GM12878 (cell line): Measurements from ENCODE around the gene LOX. TPM values are rescaled to one million over a fixed set of nuclear protein-coding genes. Genes with fewer than 3 reads are reported as not detected.

Source experiments
- ATAC-seq: fragments of 200-7000 bp; cut with Tn5 transposase; 3 replicates; pipeline ENCODE4 v1.9.1; 2020; ENCODE audit warnings: mild to moderate bottlenecking, moderate library complexity
- BruUV-seq: library from RNA; stranded (reverse); fragments of 400-500 nt; replicated peaks from 2 replicates; lab custom pipeline; 2021; lab: Mats Ljungman, UMichigan
- CTCF ChIA-PET: fragments of 300-600 bp; sonication (Branson Sonifier 250); formaldehyde crosslinking; extraction: SDS; loops from one replicate; lab custom pipeline; 2021; ENCODE audit warnings: inconsistent platforms; lab: Yijun Ruan, JAX
- POLR2A ChIA-PET: fragments of 350-600 bp; formaldehyde crosslinking; extraction: SDS; loops from one replicate; lab custom pipeline; 2021; ENCODE audit warnings: inconsistent platforms; lab: Charles Lee
- RAD21 ChIA-PET: fragments of 300-600 bp; sonication (Branson Sonifier 250); formaldehyde crosslinking; loops from one replicate; lab custom pipeline; 2023; ENCODE audit warnings: antibody characterized with exemption; ENCODE audit not compliant: unreplicated experiment; lab: Charles Lee
- SMC1A ChIA-PET: fragments of 300-600 bp; sonication (Branson Sonifier 250); formaldehyde crosslinking; loops from one replicate; lab custom pipeline; 2023; ENCODE audit not compliant: unreplicated experiment, uncharacterized antibody; lab: Charles Lee
- DNase-seq: peaks from one replicate; pipeline ENCODE4 v3.0.0-alpha.2; 2011; ENCODE audit warnings: low read depth, low spot score
- FAIRE-seq: peaks from 3 replicates; lab custom pipeline; 2011; peaks lifted over from hg19 to GRCh38; lab: Jason Lieb, UNC
- H2AFZ ChIP-seq: 2 replicates; pipeline ENCODE4 v1.6.0; 2011; ENCODE audit warnings: low read depth, low read length, control low read depth; ENCODE audit not compliant: control insufficient read depth
- H3K27ac ChIP-seq: 2 replicates; pipeline ENCODE4 v1.5.1; 2011; ENCODE audit warnings: control low read depth; ENCODE audit not compliant: control insufficient read depth, insufficient read depth
- H3K27me3 ChIP-seq, 2 experiments: replicated peaks in 1 of 2; 2 replicates each; pipeline versions ENCODE4 v1.6.0 to v1.6.1; 2011; ENCODE audit warnings: low read length in 1 of 2; ENCODE audit not compliant: control insufficient read depth in 2 of 2, insufficient read depth in 2 of 2
- H3K36me3 ChIP-seq, 2 experiments: 2 replicates each; pipeline ENCODE4 v1.5.1; 2011; ENCODE audit warnings: low read length in 1 of 2; ENCODE audit not compliant: control insufficient read depth in 2 of 2, insufficient read depth in 2 of 2
- H3K4me1 ChIP-seq: 2 replicates; pipeline ENCODE4 v1.6.1; 2011; ENCODE audit warnings: mild to moderate bottlenecking, low read length, moderate library complexity, mixed read lengths; ENCODE audit not compliant: control insufficient read depth, insufficient read depth
- H3K4me2 ChIP-seq: 2 replicates; pipeline ENCODE4 v1.6.0; 2011; ENCODE audit warnings: control low read depth; ENCODE audit not compliant: control insufficient read depth, insufficient read depth
- H3K4me3 ChIP-seq: fragments of 200-600 bp; sonication (generic); 2 replicates; pipeline ENCODE4 v1.5.1; 2016
- H3K79me2 ChIP-seq: 2 replicates; pipeline ENCODE4 v1.6.0; 2011; ENCODE audit warnings: low read length; ENCODE audit not compliant: control insufficient read depth, insufficient read depth
- H3K9ac ChIP-seq: 2 replicates; pipeline ENCODE4 v1.8.0; 2011; ENCODE audit warnings: low read length, control low read depth, mixed read lengths; ENCODE audit not compliant: control insufficient read depth, insufficient read depth
- H3K9me3 ChIP-seq: replicated peaks from 3 replicates; pipeline ENCODE4 v1.5.1; 2011; ENCODE audit warnings: mild to moderate bottlenecking, low read length; ENCODE audit not compliant: control insufficient read depth, insufficient read depth
- H4K20me1 ChIP-seq: 2 replicates; pipeline ENCODE4 v1.6.0; 2011; ENCODE audit not compliant: control insufficient read depth, insufficient read depth
- EP300 ChIP-seq, 2 experiments: fragments of 150-350 bp in 1 of 2; IDR thresholded peaks; 2 replicates each; pipeline ENCODE4 v1.6.1; 2011 to 2012; ENCODE audit warnings: low read depth in 2 of 2, low read length in 2 of 2, borderline replicate concordance in 1 of 2, improper control_type of control experiment in 1 of 2, inconsistent platforms in 1 of 2; ENCODE audit not compliant: control insufficient read depth in 1 of 2
- GABPA ChIP-seq: IDR thresholded peaks from 2 replicates; pipeline ENCODE4 v1.6.1; 2014; ENCODE audit warnings: antibody characterized with exemption, low read depth, mild to moderate bottlenecking, inconsistent platforms
- HDAC6 ChIP-seq: fragments of 200-600 bp; sonication (generic); IDR thresholded peaks from one replicate; pipeline ENCODE4 v1.8.0; 2017; ENCODE audit warnings: antibody characterized with exemption; ENCODE audit not compliant: unreplicated experiment
- MTA2 ChIP-seq: fragments of 450-650 bp; IDR thresholded peaks from 2 replicates; pipeline ENCODE4 v1.6.1; 2016; ENCODE audit warnings: low read depth, mild to moderate bottlenecking, moderate library complexity
- RAD21 ChIP-seq: IDR thresholded peaks from 2 replicates; pipeline ENCODE4 v1.6.1; 2011; ENCODE audit warnings: mild to moderate bottlenecking, low read depth, low read length, moderate library complexity; ENCODE audit not compliant: insufficient read depth
- SMARCA5 ChIP-seq: fragments of 450-650 bp; IDR thresholded peaks from 2 replicates; pipeline ENCODE4 v1.6.1; 2017; ENCODE audit warnings: mild to moderate bottlenecking
- SP1 ChIP-seq: IDR thresholded peaks from one replicate; pipeline ENCODE4 v1.6.1; 2011; ENCODE audit warnings: low read depth, low read length
- SREBF2 ChIP-seq: IDR thresholded peaks from 2 replicates; pipeline ENCODE4 v1.6.1; 2012; ENCODE audit warnings: mild to moderate bottlenecking, low read length
- STAT3 ChIP-seq: IDR thresholded peaks from 2 replicates; pipeline ENCODE4 v1.6.1; 2011; ENCODE audit warnings: low read depth, low read length, improper control_type of control experiment
- ZNF622 ChIP-seq: fragments of 450-650 bp; IDR thresholded peaks from 2 replicates; pipeline ENCODE4 v1.6.1; 2017; ENCODE audit warnings: mild to moderate bottlenecking, inconsistent platforms
- ZSCAN29 ChIP-seq: fragments of 450-650 bp; IDR thresholded peaks from 2 replicates; pipeline ENCODE4 v1.6.1; 2017; ENCODE audit warnings: mild to moderate bottlenecking, moderate library complexity
- in situ Hi-C: fragments of 300-500 bp; cut with MboI; formaldehyde crosslinking; loops from 9 replicates; pipeline ENCODE4 v1.14.3; 2018; ENCODE audit warnings: mixed read lengths
- intact Hi-C: fragments of 100-400 bp; cut with micrococcal nuclease; formaldehyde crosslinking; loops from one replicate; pipeline ENCODE4 v1.14.2; 2022; ENCODE audit not compliant: unreplicated experiment
- polyA plus RNA-seq, 11 experiments: library from polyadenylated mRNA; depleted of rRNA in 4 of 11; unstranded in 6 of 11; stranded (reverse) in 5 of 11; fragments of >200 nt; fragmentation: Nextera tagmentation in 4 of 11; fragmentation: Illumina TruSeq in 1 of 11; extraction: Ambion mirVana in 4 of 11; extraction: Trizol in 1 of 11; gene quantifications; 1 replicate in 1 of 11; 2 replicates in 10 of 11; pipeline versions ENCODE4 v1.2.1 to v1.2.3, GENCODE V29; 2011 to 2016; ENCODE audit warnings: inconsistent platforms in 2 of 11, missing spikeins in 2 of 11, low read depth in 1 of 11
- total RNA-seq, 4 experiments: library from RNA; depleted of rRNA in 3 of 4; stranded (reverse); fragments of >200 nt in 3 of 4; fragmentation: Illumina TruSeq in 1 of 4; extraction: Trizol in 1 of 4; gene quantifications; 2 replicates each; pipeline versions ENCODE4 v1.2.1 to v1.2.3, GENCODE V29; 2013 to 2021
- TF ChIP-seq, protein P1 (sequence below): IDR thresholded peaks from 2 replicates; pipeline ENCODE4 v1.6.1; 2012; ENCODE audit warnings: low read depth, low read length, improper control_type of control experiment

The LOX gene
- total and polyA plus RNA-seq, 10 of the 15 experiments (the other 5 are each of a cell fraction or from before 2014, with no cell fraction given): 0.03 to 0.69 (median 0.07) TPM; not detected in 1

DNA sequence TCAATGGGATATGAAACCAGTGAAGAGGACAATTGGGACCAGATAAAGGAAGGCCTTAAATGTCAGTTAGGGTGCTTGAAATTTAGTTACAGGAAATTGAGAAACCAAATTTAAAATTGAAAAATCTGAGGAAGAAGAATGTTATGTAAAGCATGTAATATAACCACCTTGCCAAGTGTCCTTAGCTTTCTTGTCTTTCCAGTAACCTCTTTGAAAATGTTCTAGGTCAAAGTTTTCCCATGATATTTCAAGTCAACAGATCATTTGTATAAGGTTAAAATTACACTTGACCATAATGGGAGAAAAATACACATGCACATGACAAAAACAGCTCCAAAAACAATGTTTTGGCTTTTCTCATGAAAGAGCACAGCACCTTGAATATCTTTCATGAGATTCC, 21.1 kb downstream of the LOX start:
- Histone ChIP-seq H3K36me3 (no peaks in the 10 kb centered on the region), H3K79me2 (no peaks in the 10 kb centered on the region), H2AFZ (no peak overlapping the region), H3K4me3 (no peak overlapping the region), H3K9ac (no peak overlapping the region), H3K27me3 (no peaks in the 10 kb centered on the region), H4K20me1 (no peaks in the 10 kb centered on the region), H3K27ac (no peak overlapping the region), H3K9me3 (no peaks in the 10 kb centered on the region), H3K4me2 (no peak overlapping the region), H3K4me1 (no peaks in the 10 kb centered on the region)
- ChIA-PET RAD21 (no interaction called here), SMC1A (interaction anchor here (0.7 kb wide), 1 partner anchor 16 kb away, joined by 3 read pairs; no protein-coding TSS in a partner anchor), POLR2A (no interaction called here), CTCF (interaction anchor here (0.7 to 0.8 kb wide), 2 partner anchors 21 to 459 kb away, joined by 3 to 4 read pairs; no protein-coding TSS in a partner anchor)
- no peak for FAIRE-seq
- in situ Hi-C loops: no loop called here
- no peak for DNase-seq
- intact Hi-C loops: no loop called here
- BruUV-seq: no TSS peak
- ATAC-seq: no peak
- no peak for TF ChIP-seq EP300 (IDR thresholded peaks at IDR 0.05; ENCODE audit: borderline replicate concordance in 1 of 2, control insufficient read depth in 1 of 2, low read depth in 2 of 2, low read length in 2 of 2)
- TF ChIP-seq SMARCA5: no peak
- no peak for TF ChIP-seq HDAC6
- TF ChIP-seq ZSCAN29: no peak
- TF ChIP-seq, protein P1, sequence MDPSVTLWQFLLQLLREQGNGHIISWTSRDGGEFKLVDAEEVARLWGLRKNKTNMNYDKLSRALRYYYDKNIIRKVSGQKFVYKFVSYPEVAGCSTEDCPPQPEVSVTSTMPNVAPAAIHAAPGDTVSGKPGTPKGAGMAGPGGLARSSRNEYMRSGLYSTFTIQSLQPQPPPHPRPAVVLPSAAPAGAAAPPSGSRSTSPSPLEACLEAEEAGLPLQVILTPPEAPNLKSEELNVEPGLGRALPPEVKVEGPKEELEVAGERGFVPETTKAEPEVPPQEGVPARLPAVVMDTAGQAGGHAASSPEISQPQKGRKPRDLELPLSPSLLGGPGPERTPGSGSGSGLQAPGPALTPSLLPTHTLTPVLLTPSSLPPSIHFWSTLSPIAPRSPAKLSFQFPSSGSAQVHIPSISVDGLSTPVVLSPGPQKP: no peak
- no peak for TF ChIP-seq SP1
- TF ChIP-seq ZNF622: no peak
- no peak for TF ChIP-seq MTA2
- no peak for TF ChIP-seq STAT3
- no peak for TF ChIP-seq SREBF2
- TF ChIP-seq RAD21: no peak
- TF ChIP-seq GABPA: no peak
